ENCODE measurements around the gene GNB4.

GRCh38 chr3:179376474-179376873 lies 74.8 kb downstream of the GNB4 start:
- TF ChIP-seq CTCF (IDR thresholded peaks at IDR 0.05): no peak
- TF ChIP-seq POLR2A (IDR thresholded peaks at IDR 0.05): no peak
